Measurements from ENCODE around the gene MUSK. TPM values are rescaled to one million over a fixed set of nuclear protein-coding genes. Genes with fewer than 3 reads are reported as not detected.

Gene MUSK
- total and polyA plus RNA-seq, 2 donors (not counting 1 experiment from before 2014, with no cell fraction given) = not detected

GRCh38 chr9:110648696-110649095, 19.9 kb upstream of the MUSK start:
- Histone ChIP-seq H3K4me3 (ENCODE audit: control extremely low read depth in 1 of 5, extremely low read depth in 1 of 5, insufficient read depth in 1 of 5, low read depth in 2 of 5, low read length in 4 of 5) (no peak overlapping the region), H3K4me1 (ENCODE audit: control insufficient read depth in 2 of 2, insufficient read depth in 2 of 2, low read length in 2 of 2) (no peaks in the 10 kb centered on the region), H3K36me3 (replicated peaks in 1 of 2; ENCODE audit: control extremely low read depth in 1 of 2, control insufficient read depth in 1 of 2, extremely low read depth in 1 of 2, insufficient read depth in 2 of 2, low read length in 1 of 2) (no peaks in the 10 kb centered on the region), H3K9ac (ENCODE audit: low read length) (no peak overlapping the region), H3K27ac (ENCODE audit: low read length in 2 of 2) (no peak overlapping the region), H4K20me1 (ENCODE audit: control insufficient read depth, insufficient read depth, low read length, poor library complexity, severe bottlenecking) (no peaks in the 10 kb centered on the region), H3K9me3 (ENCODE audit: control extremely low read depth in 1 of 3, control insufficient read depth in 2 of 3, insufficient read depth in 1 of 3, low read length in 2 of 3) (no peaks in the 10 kb centered on the region), H3K79me2 (ENCODE audit: control insufficient read depth, insufficient read depth, low read length) (no peaks in the 10 kb centered on the region), H2AFZ (ENCODE audit: insufficient read depth, low read depth, low read length, poor library complexity, severe bottlenecking) (no peak overlapping the region), H3K4me2 (replicated peaks; ENCODE audit: low read depth, low read length, poor library complexity, severe bottlenecking) (no peak overlapping the region), H3K27me3 (replicated peaks in 1 of 4; ENCODE audit: control extremely low read depth in 1 of 4, control insufficient read depth in 3 of 4, insufficient read depth in 4 of 4, low read length in 3 of 4) (no peaks in the 10 kb centered on the region)
- POLR2A ChIA-PET = no interaction called here
- no peaks in the 10 kb centered on the region for H3K9me3 Mint-ChIP-seq (ENCODE audit: insufficient read depth)
- H3K4me3 Mint-ChIP-seq = no peak overlapping the region
- TF ChIP-seq EZH2 (IDR thresholded peaks at IDR 0.05; ENCODE audit: borderline replicate concordance, insufficient read depth, low read depth, low read length, poor library complexity, severe bottlenecking) (no peak), CTCF (IDR thresholded peaks at IDR 0.05) (no peak)
- intact Hi-C loops (cut with micrococcal nuclease) = no loop called here
- DNase-seq (no peak), ATAC-seq (ENCODE audit: low read depth) (no peak)
- H3K27ac Mint-ChIP-seq = no peak overlapping the region
- peaks cover 3% of the 10 kb centered on the region for H3K27me3 Mint-ChIP-seq
- 79% methylated on average over 1 of the region's 4 CpGs for WGBS (ENCODE audit: insufficient coverage)
- no peaks in the 10 kb centered on the region for H3K4me1 Mint-ChIP-seq
- CTCF ChIA-PET = no interaction called here

- Histone ChIP-seq H3K27ac (ENCODE audit: low read length in 2 of 2) (no peak overlapping the region), H3K4me2 (replicated peaks; ENCODE audit: low read depth, low read length, poor library complexity, severe bottlenecking) (no peak overlapping the region), H3K4me1 (ENCODE audit: control insufficient read depth in 2 of 2, insufficient read depth in 2 of 2, low read length in 2 of 2) (no peaks in the 10 kb centered on the region), H3K79me2 (ENCODE audit: control insufficient read depth, insufficient read depth, low read length) (no peaks in the 10 kb centered on the region), H3K36me3 (replicated peaks in 1 of 2; ENCODE audit: control extremely low read depth in 1 of 2, control insufficient read depth in 1 of 2, extremely low read depth in 1 of 2, insufficient read depth in 2 of 2, low read length in 1 of 2) (no peaks in the 10 kb centered on the region), H3K27me3 (replicated peaks in 1 of 4; ENCODE audit: control extremely low read depth in 1 of 4, control insufficient read depth in 3 of 4, insufficient read depth in 4 of 4, low read length in 3 of 4) (no peaks in the 10 kb centered on the region), H2AFZ (ENCODE audit: insufficient read depth, low read depth, low read length, poor library complexity, severe bottlenecking) (no peak overlapping the region), H3K4me3 (ENCODE audit: control extremely low read depth in 1 of 5, extremely low read depth in 1 of 5, insufficient read depth in 1 of 5, low read depth in 2 of 5, low read length in 4 of 5) (no peak overlapping the region), H3K9ac (ENCODE audit: low read length) (no peak overlapping the region), H4K20me1 (ENCODE audit: control insufficient read depth, insufficient read depth, low read length, poor library complexity, severe bottlenecking) (no peaks in the 10 kb centered on the region), H3K9me3 (ENCODE audit: control extremely low read depth in 1 of 3, control insufficient read depth in 2 of 3, insufficient read depth in 1 of 3, low read length in 2 of 3) (no peaks in the 10 kb centered on the region)
- 78% methylated on average over 1 of the region's 3 CpGs for WGBS (ENCODE audit: insufficient coverage)
- Mint-ChIP-seq H3K27ac (no peak overlapping the region), H3K27me3 (no peaks in the 10 kb centered on the region), H3K4me3 (no peak overlapping the region), H3K9me3 (ENCODE audit: insufficient read depth) (no peaks in the 10 kb centered on the region), H3K4me1 (no peaks in the 10 kb centered on the region)
- ChIA-PET CTCF (no interaction called here), POLR2A (no interaction called here)
- no peak for ATAC-seq (ENCODE audit: low read depth)
- intact Hi-C loops (cut with micrococcal nuclease) = no loop called here
- DNase-seq = no peak
- no peak for TF ChIP-seq CTCF (IDR thresholded peaks at IDR 0.05)
- TF ChIP-seq EZH2 (IDR thresholded peaks at IDR 0.05; ENCODE audit: borderline replicate concordance, insufficient read depth, low read depth, low read length, poor library complexity, severe bottlenecking) = no peak
Observed at GRCh38 chr9:110650261-110650660, 18.3 kb upstream of the MUSK start.
